Measurements from ENCODE around the gene RAB2B. TPM values are rescaled to one million over a fixed set of nuclear protein-coding genes. Genes with fewer than 3 reads are reported as not detected.

RAB2B gene
- polyA plus RNA-seq, 3 donors from 2014 or later: 7.7 to 20.0 (median 18.5) TPM

GRCh38 chr14:21506557-21506956 lies 29.8 kb upstream of the RAB2B start:
- peaks cover 0 to 11% (median 9%) of the 10 kb centered on the region in 3 donors for H3K36me3 Mint-ChIP-seq
- H3K27ac Mint-ChIP-seq: no peak overlapping the region
- H3K4me3 Mint-ChIP-seq: no peak overlapping the region
- no peak for DNase-seq
- H3K27me3 Mint-ChIP-seq (ENCODE audit: low read depth in 3 of 3): peaks cover 0 to 4% (median 0%) of the 10 kb centered on the region in 3 donors
- peaks cover 0 to 2% (median 0%) of the 10 kb centered on the region in 6 donors for H3K9me3 Mint-ChIP-seq
- H3K4me1 Mint-ChIP-seq: peaks cover 46 to 56% of the 10 kb centered on the region in 2 donors

GRCh38 chr14:21505012-21505553 lies 28.3 kb upstream of the RAB2B start:
- peak overlapping the region in 1 of 5 donors; percentile 44 for H3K4me3 Mint-ChIP-seq
- H3K27ac Mint-ChIP-seq: peak overlapping the region; percentile 43 to 79 (median 68)
- H3K9me3 Mint-ChIP-seq: no peaks in the 10 kb centered on the region
- peaks cover 0 to 1% (median 0%) of the 10 kb centered on the region in 3 donors for H3K27me3 Mint-ChIP-seq (ENCODE audit: low read depth in 3 of 3)
- no peak for DNase-seq
- H3K36me3 Mint-ChIP-seq: peaks cover 0 to 19% (median 16%) of the 10 kb centered on the region in 3 donors
- peaks cover 33 to 41% of the 10 kb centered on the region in 2 donors for H3K4me1 Mint-ChIP-seq

- DNase-seq: no peak
- no peak overlapping the region for H3K4me3 Mint-ChIP-seq
- peak overlapping the region in 1 of 6 donors; percentile 29 for H3K27ac Mint-ChIP-seq
- H3K4me1 Mint-ChIP-seq: peaks cover 17 to 32% of the 10 kb centered on the region in 2 donors
- H3K36me3 Mint-ChIP-seq: peaks cover 0 to 34% (median 21%) of the 10 kb centered on the region in 3 donors
- peaks cover 0 to 2% (median 0%) of the 10 kb centered on the region in 3 donors for H3K27me3 Mint-ChIP-seq (ENCODE audit: low read depth in 3 of 3)
- no peaks in the 10 kb centered on the region for H3K9me3 Mint-ChIP-seq
Observed at GRCh38 chr14:21503376-21503775, 26.6 kb upstream of the RAB2B start.

- Mint-ChIP-seq H3K4me3 (no peak overlapping the region), H3K27ac (no peak overlapping the region), H3K27me3 (ENCODE audit: low read depth in 3 of 3) (peaks cover 0 to 2% (median 0%) of the 10 kb centered on the region in 3 donors), H3K9me3 (no peaks in the 10 kb centered on the region), H3K4me1 (peaks cover 12 to 18% of the 10 kb centered on the region in 2 donors), H3K36me3 (peaks cover 0 to 42% (median 25%) of the 10 kb centered on the region in 3 donors)
- no peak for DNase-seq
Observed at GRCh38 chr14:21501568-21501967, 24.8 kb upstream of the RAB2B start.

- Mint-ChIP-seq H3K4me3 (no peak overlapping the region), H3K27me3 (ENCODE audit: low read depth in 3 of 3) (peaks cover 0 to 2% (median 0%) of the 10 kb centered on the region in 3 donors)
Observed at GRCh38 chr14:21498540-21499526, 22.1 kb upstream of the RAB2B start.

GRCh38 chr14:21496453-21496852 lies 19.7 kb upstream of the RAB2B start:
- Mint-ChIP-seq H3K4me3 (no peak overlapping the region), H3K9me3 (no peaks in the 10 kb centered on the region), H3K36me3 (peaks cover 23 to 62% (median 42%) of the 10 kb centered on the region in 3 donors), H3K4me1 (peaks cover 0 to 6% of the 10 kb centered on the region in 2 donors), H3K27ac (peak overlapping the region in 1 of 6 donors; percentile 39), H3K27me3 (ENCODE audit: low read depth in 3 of 3) (peaks cover 0 to 2% (median 0%) of the 10 kb centered on the region in 3 donors)
- DNase-seq: no peak

More at GRCh38 chr14:21498540-21499526, 22.1 kb upstream of the RAB2B start:
- peak; percentile 26 to 34 (median 29) for DNase-seq
- Mint-ChIP-seq H3K27ac (peak overlapping the region in 2 of 6 donors; percentile 30 to 73), H3K36me3 (peaks cover 10 to 61% (median 36%) of the 10 kb centered on the region in 3 donors), H3K4me1 (peaks cover 4 to 6% of the 10 kb centered on the region in 2 donors), H3K9me3 (no peaks in the 10 kb centered on the region)

- Mint-ChIP-seq H3K27ac (peak overlapping the region in 3 of 6 donors; percentile 4 to 34 (median 34)), H3K27me3 (ENCODE audit: low read depth in 3 of 3) (peaks cover 0 to 2% (median 0%) of the 10 kb centered on the region in 3 donors), H3K9me3 (no peaks in the 10 kb centered on the region), H3K4me1 (peaks cover 0 to 6% of the 10 kb centered on the region in 2 donors), H3K4me3 (no peak overlapping the region), H3K36me3 (peaks cover 23 to 59% (median 36%) of the 10 kb centered on the region in 3 donors)
- DNase-seq: no peak
Observed at GRCh38 chr14:21494902-21495762, 18.4 kb upstream of the RAB2B start.

- no peak overlapping the region for H3K4me3 Mint-ChIP-seq
- DNase-seq: no peak
- H3K36me3 Mint-ChIP-seq: peaks cover 7 to 23% (median 8%) of the 10 kb centered on the region in 3 donors
- no peaks in the 10 kb centered on the region for H3K9me3 Mint-ChIP-seq
- H3K4me1 Mint-ChIP-seq: peaks cover 1 to 11% of the 10 kb centered on the region in 2 donors
- peak overlapping the region in 1 of 6 donors; percentile 65 for H3K27ac Mint-ChIP-seq
- H3K27me3 Mint-ChIP-seq (ENCODE audit: low read depth in 3 of 3): no peaks in the 10 kb centered on the region
Observed at GRCh38 chr14:21486640-21487087, 9.9 kb upstream of the RAB2B start.

GRCh38 chr14:21476523-21476924 lies 235 bp downstream of the RAB2B start:
- Mint-ChIP-seq H3K4me1 (peaks cover 36 to 74% of the 10 kb centered on the region in 2 donors), H3K27ac (peak overlapping the region; percentile 98 to 100 (median 100)), H3K4me3 (peak overlapping the region; percentile 93 to 100 (median 100)), H3K36me3 (peaks cover 4 to 13% (median 8%) of the 10 kb centered on the region in 3 donors), H3K27me3 (ENCODE audit: low read depth in 3 of 3) (peaks cover 0 to 9% (median 5%) of the 10 kb centered on the region in 3 donors), H3K9me3 (no peaks in the 10 kb centered on the region)
- no peak for DNase-seq

- Mint-ChIP-seq H3K36me3 (peaks cover 4 to 13% (median 8%) of the 10 kb centered on the region in 3 donors), H3K27me3 (ENCODE audit: low read depth in 3 of 3) (peaks cover 0 to 9% (median 5%) of the 10 kb centered on the region in 3 donors), H3K9me3 (no peaks in the 10 kb centered on the region), H3K4me1 (peaks cover 34 to 70% of the 10 kb centered on the region in 2 donors), H3K4me3 (peak overlapping the region; percentile 93 to 100 (median 100)), H3K27ac (peak overlapping the region; percentile 98 to 100 (median 100))
- DNase-seq: no peak
Observed at GRCh38 chr14:21475767-21476522, 814 bp downstream of the RAB2B start.

- Mint-ChIP-seq H3K4me3 (no peak overlapping the region), H3K9me3 (no peaks in the 10 kb centered on the region), H3K4me1 (peaks cover 2 to 6% of the 10 kb centered on the region in 2 donors), H3K27me3 (ENCODE audit: low read depth in 3 of 3) (peaks cover 0 to 2% (median 0%) of the 10 kb centered on the region in 3 donors), H3K36me3 (peaks cover 17 to 52% (median 27%) of the 10 kb centered on the region in 3 donors), H3K27ac (no peak overlapping the region)
- DNase-seq: no peak
Observed at GRCh38 chr14:21467616-21468015, 9.1 kb downstream of the RAB2B start.

All from immature natural killer cell (primary cell).